ENCODE results near the gene RNF212. TPM values are rescaled to one million over a fixed set of nuclear protein-coding genes. Genes with fewer than 3 reads are reported as not detected.
A peak's percentile ranks its signal among the peaks of the same experiment; 100 is the strongest.

Gene RNF212
- total and polyA plus RNA-seq, 9 of the 15 experiments (the other 6 are each of a cell fraction or from before 2014, with no cell fraction given), result 0.04 TPM; not detected in 8

GRCh38 chr4:1035510-1035909, 77.9 kb downstream of the RNF212 start:
- Histone ChIP-seq H3K4me3 (no peak overlapping the region), H3K9me1 (ENCODE audit: control insufficient read depth, insufficient read depth, low read length) (no peaks in the 10 kb centered on the region), H3K27ac (ENCODE audit: extremely low read depth, low read depth, low read length) (no peak overlapping the region), H3K9ac (ENCODE audit: insufficient read depth in 1 of 2, low read depth in 2 of 2, low read length in 2 of 2) (peak overlapping the region in 1 of 2 experiments; percentile 35; a peak in 1 of 4 replicates), H3K9me3 (replicated peaks; ENCODE audit: control insufficient read depth, insufficient read depth, low read depth, low read length) (no peaks in the 10 kb centered on the region), H4K20me1 (replicated peaks; ENCODE audit: control insufficient read depth, insufficient read depth, low read length) (no peaks in the 10 kb centered on the region), H3K4me1 (replicated peaks in 1 of 2; ENCODE audit: control insufficient read depth in 2 of 2, insufficient read depth in 2 of 2, low read length in 2 of 2) (peaks cover 20 to 87% of the 10 kb centered on the region in 2 experiments), H3K79me2 (ENCODE audit: control insufficient read depth, insufficient read depth, low read length) (no peaks in the 10 kb centered on the region), H2AFZ (ENCODE audit: low read depth, low read length) (no peak overlapping the region), H3K36me3 (ENCODE audit: control insufficient read depth, insufficient read depth, low read length) (no peaks in the 10 kb centered on the region), H3K4me2 (ENCODE audit: insufficient read depth, low read length) (no peak overlapping the region), H3K27me3 (ENCODE audit: control insufficient read depth in 2 of 2, insufficient read depth in 2 of 2, low read length in 2 of 2) (0 out of 5 replicates have a peak, but pooled peaks cover 0 to 6% of the 10 kb centered on the region in 2 experiments)
- ATAC-seq, result no peak
- ChIA-PET CTCF (ENCODE audit: low intra/inter-chr PET ratio) (no interaction called here), POLR2A (interaction anchor here (1.4 kb wide), 1 partner anchor 19 kb away, joined by 6 read pairs; no protein-coding TSS in a partner anchor)
- in situ Hi-C loops (cut with MboI), result no loop called here
- no peak for FAIRE-seq
- TF ChIP-seq CBFA2T2 (conservative IDR thresholded peaks at IDR 0.05) (no peak), SMARCA5 (IDR thresholded peaks at IDR 0.05) (no peak), ZNF146 (CRISPR knock-in tag; IDR thresholded peaks at IDR 0.05; ENCODE audit: unreplicated experiment) (no peak), KDM2B (CRISPR knock-in tag; IDR thresholded peaks at IDR 0.05) (no peak), FOXJ2 (tag; IDR thresholded peaks at IDR 0.05) (no peak), FOXK2 (conservative IDR thresholded peaks at IDR 0.05 in 1 of 2, IDR thresholded peaks at IDR 0.05 in 1 of 2; ENCODE audit: low read depth in 2 of 2) (no peak), HNRNPL (IDR thresholded peaks at IDR 0.05; ENCODE audit: low read depth, low read length) (peak; percentile 33; the same call in 1 of the 2 replicates), ETV6 (IDR thresholded peaks at IDR 0.05; ENCODE audit: borderline replicate concordance in 1 of 2, low read depth in 2 of 2, low read length in 1 of 2) (no peak), ETV6 (CRISPR knock-in tag; IDR thresholded peaks at IDR 0.05; ENCODE audit: borderline replicate concordance) (no peak)
- BruUV-seq (replicated peaks), result no TSS peak
- intact Hi-C loops (cut with micrococcal nuclease), result no loop called here
- WGBS (ENCODE audit: insufficient coverage, low coverage, missing lambda C conversion rate), result 70% methylated on average over 23 of the region's 26 CpGs
- DNase-seq (ENCODE audit: extremely low read depth in 1 of 4, low spot score in 3 of 4), result no peak

All from K562 (cell line).